Measurements from ENCODE around the gene KMT5C. TPM values are rescaled to one million over a fixed set of nuclear protein-coding genes. Genes with fewer than 3 reads are reported as not detected.

Gene KMT5C
- total and polyA plus RNA-seq, 10 of the 15 experiments (the other 5 are each of a cell fraction or from before 2014, with no cell fraction given), result 0.20 to 15.8 (median 4.3) TPM; not detected in 1

- no peak for TF ChIP-seq ZNF274 (IDR thresholded peaks at IDR 0.05; ENCODE audit: insufficient read depth, insufficient read length)
- TF ChIP-seq USF2 (IDR thresholded peaks at IDR 0.05; ENCODE audit: borderline replicate concordance, low read depth, low read length), result no peak
- no peak for TF ChIP-seq ZNF384 (IDR thresholded peaks at IDR 0.05; ENCODE audit: borderline replicate concordance, low read depth, low read length)
- no peak for TF ChIP-seq RELA (IDR thresholded peaks at IDR 0.05; ENCODE audit: borderline replicate concordance, partially characterized antibody)
- no peak for TF ChIP-seq RAD51 (IDR thresholded peaks at IDR 0.05)
Measured at GRCh38 chr19:55362990-55363716, 23.5 kb downstream of the KMT5C start, which contains the start of gene GARIN5B (continued).

GRCh38 chr19:55365245-55365644, 25.6 kb downstream of the KMT5C start:
- ChIA-PET SMC1A (ENCODE audit: uncharacterized antibody, unreplicated experiment) (no interaction called here), POLR2A (interaction anchor here (0.7 kb wide), 1 partner anchor 71 kb away, joined by 4 read pairs; no protein-coding TSS in a partner anchor), CTCF (no interaction called here), RAD21 (ENCODE audit: unreplicated experiment) (no interaction called here)
- Histone ChIP-seq H3K79me2 (ENCODE audit: control insufficient read depth, insufficient read depth, low read length) (no peaks in the 10 kb centered on the region), H3K36me3 (ENCODE audit: control insufficient read depth in 2 of 2, insufficient read depth in 2 of 2, low read length in 1 of 2) (no peaks in the 10 kb centered on the region), H3K27me3 (replicated peaks in 1 of 2; ENCODE audit: control insufficient read depth in 2 of 2, insufficient read depth in 2 of 2, low read length in 1 of 2) (peaks cover 3 to 10% of the 10 kb centered on the region in 2 experiments; a peak in 3 of 4 replicates), H3K27ac (ENCODE audit: control insufficient read depth, insufficient read depth) (no peak overlapping the region), H2AFZ (ENCODE audit: control insufficient read depth, low read depth, low read length) (no peak overlapping the region), H3K9me3 (replicated peaks; ENCODE audit: control insufficient read depth, insufficient read depth, low read length) (no peaks in the 10 kb centered on the region), H3K4me1 (ENCODE audit: control insufficient read depth, insufficient read depth, low read length) (no peaks in the 10 kb centered on the region), H4K20me1 (ENCODE audit: control insufficient read depth, insufficient read depth) (no peaks in the 10 kb centered on the region), H3K4me3 (no peak overlapping the region), H3K4me2 (ENCODE audit: control insufficient read depth, insufficient read depth) (no peak overlapping the region), H3K9ac (ENCODE audit: control insufficient read depth, insufficient read depth, low read length) (no peak overlapping the region)
- ATAC-seq (no peak), DNase-seq (ENCODE audit: low read depth, low spot score) (no peak), FAIRE-seq (no peak)
- in situ Hi-C loops (cut with MboI), result no loop called here
- intact Hi-C loops (cut with micrococcal nuclease; ENCODE audit: unreplicated experiment), result no loop called here
- BruUV-seq (replicated peaks), result no TSS peak
- 13% methylated on average over 7 of the region's 8 CpGs for WGBS (ENCODE audit: insufficient coverage, insufficient replicate concordance, low lambda C conversion rate, missing lambda C conversion rate)
- TF ChIP-seq CTCF (IDR thresholded peaks at IDR 0.05 in 2 of 3, conservative IDR thresholded peaks at IDR 0.05 in 1 of 3; ENCODE audit: control insufficient read depth in 2 of 3, extremely low read depth in 1 of 3, insufficient read depth in 1 of 3, low read depth in 3 of 3, low read length in 3 of 3), result no peak
- TF ChIP-seq SMAD5 (IDR thresholded peaks at IDR 0.05; ENCODE audit: low read depth), result no peak
- no peak for TF ChIP-seq BCLAF1 (IDR thresholded peaks at IDR 0.05)
- no peak for TF ChIP-seq TBL1XR1 (IDR thresholded peaks at IDR 0.05; ENCODE audit: low read depth, low read length)
- no peak for TF ChIP-seq SREBF2 (IDR thresholded peaks at IDR 0.05; ENCODE audit: low read length)
- no peak for TF ChIP-seq PBX3 (IDR thresholded peaks at IDR 0.05; ENCODE audit: insufficient replicate concordance, low read depth, low read length)
- TF ChIP-seq CREM (IDR thresholded peaks at IDR 0.05; ENCODE audit: low read depth), result no peak
